Cardiac muscle cell (in vitro differentiated cells and primary cell): ENCODE measurements around the gene FOXN3. TPM values are rescaled to one million over a fixed set of nuclear protein-coding genes. Genes with fewer than 3 reads are reported as not detected.

Experiments used
- DNase-seq, 2 donors: peaks; one replicate each; pipeline versions ENCODE4 v3.0.0 to v3.0.0-alpha.2; 2010 to 2017; ENCODE audit warnings: low read depth in 1 of 2, low spot score in 1 of 2
- H3K27ac ChIP-seq: fragments of 200-600 bp; sonication (generic); 2 replicates; pipeline ENCODE4 v1.5.1; 2016
- H3K27me3 ChIP-seq: fragments of 200-600 bp; sonication (generic); 2 replicates; pipeline ENCODE4 v1.6.0; 2016; ENCODE audit warnings: control low read depth
- H3K36me3 ChIP-seq: fragments of 200-600 bp; sonication (generic); 2 replicates; pipeline ENCODE4 v1.5.1; 2016; ENCODE audit warnings: control low read depth
- H3K4me1 ChIP-seq: fragments of 200-600 bp; sonication (generic); 2 replicates; pipeline ENCODE4 v1.8.1; 2017; ENCODE audit warnings: low read depth, mild to moderate bottlenecking, mixed run types
- H3K4me3 ChIP-seq: fragments of 200-600 bp; sonication (generic); 2 replicates; pipeline ENCODE4 v1.5.1; 2016; ENCODE audit warnings: mild to moderate bottlenecking
- H3K9me3 ChIP-seq: fragments of 200-600 bp; sonication (generic); 2 replicates; pipeline ENCODE4 v1.5.1; 2017; ENCODE audit warnings: low read depth, mild to moderate bottlenecking, control low read depth
- polyA plus RNA-seq: library from polyadenylated mRNA; unstranded; fragments of >200 nt; fragmentation: Nextera tagmentation; extraction: Ambion mirVana; gene quantifications from 2 replicates; pipeline ENCODE4 v1.2.1, GENCODE V29; 2016
- total RNA-seq: library from RNA; depleted of rRNA; stranded (reverse); fragments of >200 nt; gene quantifications from 2 replicates; pipeline ENCODE4 v1.2.3, GENCODE V29; 2016
- TF ChIP-seq, protein P1 (sequence below): IDR thresholded peaks from 2 replicates; pipeline ENCODE4 v1.5.1; 2012; ENCODE audit warnings: low read depth, mild to moderate bottlenecking, low read length

Gene FOXN3
- total and polyA plus RNA-seq, 2 experiments from 2014 or later = 43.8 to 74.8 TPM

DNA sequence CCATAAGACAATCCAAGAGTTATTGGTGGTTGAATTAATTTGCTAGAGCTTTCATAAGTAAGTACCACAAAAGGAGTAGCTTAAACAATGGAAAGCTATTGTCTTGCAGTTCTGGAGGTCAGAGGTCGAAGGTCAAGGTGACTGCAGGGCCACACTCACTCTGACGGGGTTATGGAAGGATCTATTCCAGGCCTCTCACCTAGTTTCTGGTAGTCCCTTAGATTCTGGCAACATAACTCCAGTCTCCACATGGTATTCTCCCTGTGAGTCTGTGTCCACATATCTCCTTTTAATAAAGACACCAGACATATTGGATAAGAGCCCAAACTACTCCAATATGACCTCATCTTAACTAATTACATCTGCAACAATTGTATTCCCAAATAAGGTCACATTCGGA is 273.4 kb downstream of the FOXN3 start:
- Histone ChIP-seq H3K27me3 (no peaks in the 10 kb centered on the region), H3K9me3 (no peaks in the 10 kb centered on the region), H3K36me3 (no peaks in the 10 kb centered on the region), H3K4me1 (no peaks in the 10 kb centered on the region), H3K4me3 (no peak overlapping the region), H3K27ac (no peak overlapping the region)
- TF ChIP-seq, protein P1, sequence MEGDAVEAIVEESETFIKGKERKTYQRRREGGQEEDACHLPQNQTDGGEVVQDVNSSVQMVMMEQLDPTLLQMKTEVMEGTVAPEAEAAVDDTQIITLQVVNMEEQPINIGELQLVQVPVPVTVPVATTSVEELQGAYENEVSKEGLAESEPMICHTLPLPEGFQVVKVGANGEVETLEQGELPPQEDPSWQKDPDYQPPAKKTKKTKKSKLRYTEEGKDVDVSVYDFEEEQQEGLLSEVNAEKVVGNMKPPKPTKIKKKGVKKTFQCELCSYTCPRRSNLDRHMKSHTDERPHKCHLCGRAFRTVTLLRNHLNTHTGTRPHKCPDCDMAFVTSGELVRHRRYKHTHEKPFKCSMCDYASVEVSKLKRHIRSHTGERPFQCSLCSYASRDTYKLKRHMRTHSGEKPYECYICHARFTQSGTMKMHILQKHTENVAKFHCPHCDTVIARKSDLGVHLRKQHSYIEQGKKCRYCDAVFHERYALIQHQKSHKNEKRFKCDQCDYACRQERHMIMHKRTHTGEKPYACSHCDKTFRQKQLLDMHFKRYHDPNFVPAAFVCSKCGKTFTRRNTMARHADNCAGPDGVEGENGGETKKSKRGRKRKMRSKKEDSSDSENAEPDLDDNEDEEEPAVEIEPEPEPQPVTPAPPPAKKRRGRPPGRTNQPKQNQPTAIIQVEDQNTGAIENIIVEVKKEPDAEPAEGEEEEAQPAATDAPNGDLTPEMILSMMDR = no peak
- DNase-seq = peak in 1 of 2 donors; percentile 16

- no peaks in the 10 kb centered on the region for H3K4me1 ChIP-seq
- DNase-seq = no peak
- TF ChIP-seq, protein P1 = no peak
- H3K4me3 ChIP-seq = no peak overlapping the region
- no peaks in the 10 kb centered on the region for H3K27me3 ChIP-seq
- no peak overlapping the region for H3K27ac ChIP-seq
- H3K36me3 ChIP-seq = no peaks in the 10 kb centered on the region
- no peaks in the 10 kb centered on the region for H3K9me3 ChIP-seq
Measured at GRCh38 chr14:89142366-89142765, 274.7 kb downstream of the FOXN3 start.

DNA sequence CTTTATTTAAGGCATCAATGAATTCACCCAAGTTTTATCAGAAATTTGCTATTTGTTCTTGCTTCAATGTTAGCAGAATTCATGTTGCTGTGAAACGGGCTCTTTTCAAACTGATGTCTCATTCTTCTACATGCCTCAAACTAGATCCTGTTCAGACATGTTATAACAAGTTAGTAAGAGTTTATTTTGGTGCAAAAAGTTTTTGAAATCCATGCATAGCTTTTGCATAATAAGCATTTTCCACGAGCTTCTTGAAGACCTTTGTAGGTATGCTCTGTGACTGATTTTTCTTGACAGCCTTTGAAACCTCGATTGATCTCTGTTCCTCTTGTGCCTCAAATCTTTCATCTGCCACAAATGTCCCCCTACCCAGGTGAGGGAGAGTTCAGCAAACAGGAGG is 275.2 kb downstream of the FOXN3 start:
- TF ChIP-seq, protein P1 = no peak
- no peaks in the 10 kb centered on the region for H3K27me3 ChIP-seq
- H3K9me3 ChIP-seq = no peaks in the 10 kb centered on the region
- no peak overlapping the region for H3K27ac ChIP-seq
- H3K4me3 ChIP-seq = no peak overlapping the region
- DNase-seq = no peak
- no peaks in the 10 kb centered on the region for H3K4me1 ChIP-seq
- no peaks in the 10 kb centered on the region for H3K36me3 ChIP-seq

DNA sequence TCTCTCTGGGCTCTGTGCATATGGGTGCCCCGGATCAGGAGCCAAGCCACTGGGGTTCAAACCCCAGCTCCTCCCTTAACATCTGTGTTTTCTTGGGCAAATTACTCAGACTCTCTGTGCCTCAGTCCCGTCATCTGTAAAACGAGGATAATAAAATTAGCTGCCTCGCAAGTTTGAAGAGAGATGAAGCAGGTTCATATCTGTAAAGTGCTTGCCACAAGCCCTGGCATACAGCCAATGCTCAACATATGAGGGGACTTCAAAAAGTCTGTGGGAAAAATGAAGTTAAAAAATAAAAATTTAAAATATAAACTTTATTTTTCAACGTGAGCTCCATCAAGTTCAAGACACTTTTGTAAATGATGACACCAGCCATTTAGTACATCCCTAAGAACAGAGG is 276.7 kb downstream of the FOXN3 start:
- Histone ChIP-seq H3K27me3 (no peaks in the 10 kb centered on the region), H3K27ac (no peak overlapping the region), H3K36me3 (no peaks in the 10 kb centered on the region), H3K9me3 (no peaks in the 10 kb centered on the region), H3K4me1 (no peaks in the 10 kb centered on the region), H3K4me3 (no peak overlapping the region)
- no peak for DNase-seq
- TF ChIP-seq, protein P1 = no peak

GRCh38 chr14:89139404-89140247 is 277.4 kb downstream of the FOXN3 start:
- no peak for DNase-seq
- Histone ChIP-seq H3K27me3 (no peaks in the 10 kb centered on the region), H3K36me3 (no peaks in the 10 kb centered on the region), H3K4me1 (no peaks in the 10 kb centered on the region), H3K9me3 (no peaks in the 10 kb centered on the region), H3K27ac (no peak overlapping the region), H3K4me3 (no peak overlapping the region)
- TF ChIP-seq, protein P1 = no peak
